Stomach (tissue), 4 donors: Measurements from ENCODE around the gene VIT.

Experiments used
- POLR2A ChIP-seq, 4 donors: fragments of 450-650 bp; IDR thresholded peaks; one replicate each; pipeline ENCODE4 v1.6.1; 2016; ENCODE audit warnings: antibody characterized with exemption in 4 of 4, control low read depth in 2 of 4, mild to moderate bottlenecking in 1 of 4, moderate library complexity in 1 of 4
- POLR2AphosphoS5 ChIP-seq, 3 donors: sonication (generic); formaldehyde crosslinking; IDR thresholded peaks; one replicate each; pipeline ENCODE4 v1.6.1; 2016; ENCODE audit warnings: antibody characterized with exemption in 3 of 3
- TF ChIP-seq, protein P1 (sequence below), 7 experiments: fragments of 450-650 bp in 4 of 7; fragments of 200-600 bp in 3 of 7; sonication (generic) in 3 of 7; IDR thresholded peaks; one replicate each; pipeline ENCODE4 v1.5.1; 2016 to 2019; ENCODE audit warnings: antibody characterized with exemption in 7 of 7, control low read depth in 2 of 7, mild to moderate bottlenecking in 1 of 7

- TF ChIP-seq, protein P1, sequence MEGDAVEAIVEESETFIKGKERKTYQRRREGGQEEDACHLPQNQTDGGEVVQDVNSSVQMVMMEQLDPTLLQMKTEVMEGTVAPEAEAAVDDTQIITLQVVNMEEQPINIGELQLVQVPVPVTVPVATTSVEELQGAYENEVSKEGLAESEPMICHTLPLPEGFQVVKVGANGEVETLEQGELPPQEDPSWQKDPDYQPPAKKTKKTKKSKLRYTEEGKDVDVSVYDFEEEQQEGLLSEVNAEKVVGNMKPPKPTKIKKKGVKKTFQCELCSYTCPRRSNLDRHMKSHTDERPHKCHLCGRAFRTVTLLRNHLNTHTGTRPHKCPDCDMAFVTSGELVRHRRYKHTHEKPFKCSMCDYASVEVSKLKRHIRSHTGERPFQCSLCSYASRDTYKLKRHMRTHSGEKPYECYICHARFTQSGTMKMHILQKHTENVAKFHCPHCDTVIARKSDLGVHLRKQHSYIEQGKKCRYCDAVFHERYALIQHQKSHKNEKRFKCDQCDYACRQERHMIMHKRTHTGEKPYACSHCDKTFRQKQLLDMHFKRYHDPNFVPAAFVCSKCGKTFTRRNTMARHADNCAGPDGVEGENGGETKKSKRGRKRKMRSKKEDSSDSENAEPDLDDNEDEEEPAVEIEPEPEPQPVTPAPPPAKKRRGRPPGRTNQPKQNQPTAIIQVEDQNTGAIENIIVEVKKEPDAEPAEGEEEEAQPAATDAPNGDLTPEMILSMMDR (IDR thresholded peaks at IDR 0.05), result no peak
- TF ChIP-seq POLR2A (IDR thresholded peaks at IDR 0.05), result no peak
- TF ChIP-seq POLR2AphosphoS5 (IDR thresholded peaks at IDR 0.05), result no peak
Measured at GRCh38 chr2:36667931-36668330, 28.6 kb upstream of the VIT start.
